NK-92 treated with Interleukin-12 subunit alpha and Interleukin-12 subunit beta, amount 100 ng/mL, for 24 hours (cell line): ENCODE measurements around the gene SLC10A7.
A peak's percentile ranks its signal among the peaks of the same experiment; 100 is the strongest.

ENCODE experiments used
- DNase-seq: peaks from one replicate; lab custom pipeline; 2025; lab: John Stamatoyannopoulos, UW

The SLC10A7 gene, protein sequence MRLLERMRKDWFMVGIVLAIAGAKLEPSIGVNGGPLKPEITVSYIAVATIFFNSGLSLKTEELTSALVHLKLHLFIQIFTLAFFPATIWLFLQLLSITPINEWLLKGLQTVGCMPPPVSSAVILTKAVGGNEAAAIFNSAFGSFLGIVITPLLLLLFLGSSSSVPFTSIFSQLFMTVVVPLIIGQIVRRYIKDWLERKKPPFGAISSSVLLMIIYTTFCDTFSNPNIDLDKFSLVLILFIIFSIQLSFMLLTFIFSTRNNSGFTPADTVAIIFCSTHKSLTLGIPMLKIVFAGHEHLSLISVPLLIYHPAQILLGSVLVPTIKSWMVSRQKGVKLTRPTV

GRCh38 chr4:146521541-146522097 lies at the start of gene SLC10A7:
TSS of gene SLC10A7 (minus strand) at chr4:146521940. CDS start at chr4:146521717, 223 bp downstream.
- peak; percentile 43 for DNase-seq

DNA sequence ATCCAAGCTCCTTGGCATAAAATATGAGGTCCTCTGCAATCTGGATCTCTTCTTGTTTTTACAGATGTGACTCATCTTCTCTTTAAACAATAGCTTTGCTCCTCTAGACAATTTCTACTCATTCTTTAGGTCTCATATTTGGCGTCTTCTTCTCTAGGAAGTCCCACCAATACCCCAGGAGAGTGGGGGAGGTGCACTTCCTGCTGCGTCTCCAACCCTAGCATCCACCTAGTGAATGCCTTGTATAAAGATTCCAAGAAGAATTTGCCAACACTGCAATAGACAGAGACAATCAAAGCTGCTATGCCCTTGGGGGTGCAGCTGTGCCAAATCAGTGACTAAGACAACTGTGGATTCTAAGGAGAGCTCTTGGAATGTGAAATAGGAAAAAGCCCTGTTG lies 45.7 kb upstream of the SLC10A7 start:
- no peak for DNase-seq

GRCh38 chr4:146564492-146564891 lies 42.8 kb upstream of the SLC10A7 start:
- no peak for DNase-seq

GRCh38 chr4:146550161-146550560 lies 28.4 kb upstream of the SLC10A7 start:
- no peak for DNase-seq

DNA sequence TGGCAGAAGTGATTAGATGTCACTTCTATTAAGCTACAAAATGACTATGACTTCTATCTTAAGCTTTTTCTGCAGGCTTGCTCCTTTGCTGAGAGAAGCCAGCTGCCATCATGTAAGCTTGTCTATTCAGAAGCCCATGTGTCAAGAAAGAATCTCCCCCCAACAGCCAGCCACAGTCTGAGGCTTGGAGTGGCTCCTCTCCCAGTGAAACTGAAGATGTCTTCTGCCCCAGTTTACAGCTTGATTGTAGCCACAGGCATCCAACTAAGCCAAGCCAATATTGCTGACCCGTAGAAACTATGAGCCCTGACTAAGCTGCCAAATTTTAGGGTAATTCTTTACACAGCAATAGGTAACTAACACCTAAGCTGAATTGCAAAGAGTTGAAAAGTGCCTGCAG lies 26.7 kb upstream of the SLC10A7 start:
- DNase-seq = no peak

GRCh38 chr4:146545102-146545501 lies 23.4 kb upstream of the SLC10A7 start:
- DNase-seq = no peak

- no peak for DNase-seq
Observed at GRCh38 chr4:146534178-146534577, 12.4 kb upstream of the SLC10A7 start.

DNA sequence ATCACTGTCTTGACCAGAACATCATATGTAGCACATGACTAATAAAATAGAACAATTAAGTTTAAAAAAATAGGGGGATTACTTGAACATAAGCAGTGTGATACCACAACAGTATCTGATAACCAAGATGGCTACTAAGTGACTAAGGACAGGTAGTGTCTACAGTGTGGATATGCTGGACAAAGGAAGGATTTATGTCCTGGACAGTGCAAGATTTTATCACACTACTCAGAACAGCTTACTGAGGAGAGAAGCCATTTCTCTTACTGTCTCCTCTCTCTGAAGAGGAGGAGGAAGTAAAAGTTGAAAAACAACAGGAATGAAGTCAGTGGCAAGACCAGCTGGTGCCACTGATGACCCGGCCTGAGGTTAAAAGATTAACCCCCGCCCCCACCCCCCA lies 4.0 kb upstream of the SLC10A7 start:
- no peak for DNase-seq

DNA sequence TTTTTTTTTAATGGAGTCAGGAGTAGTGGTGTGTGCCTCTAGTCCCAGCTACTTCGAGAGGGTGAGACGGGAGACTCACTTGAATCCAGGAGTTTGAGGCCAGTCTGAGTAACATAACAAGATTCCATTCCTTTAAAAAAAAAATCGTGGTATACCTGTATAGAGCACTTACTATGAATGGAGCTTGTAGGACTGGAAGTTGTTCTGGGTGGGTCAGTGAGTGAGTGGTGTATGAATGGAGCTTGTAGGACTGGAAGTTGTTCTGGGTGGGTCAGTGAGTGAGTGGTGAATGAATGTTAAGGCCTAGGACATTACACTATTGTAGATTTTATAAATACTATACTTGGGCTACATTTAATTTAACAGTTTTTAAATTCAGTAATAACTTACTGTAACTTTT lies 2.9 kb upstream of the SLC10A7 start:
- no peak for DNase-seq

- DNase-seq = no peak
Observed at GRCh38 chr4:146522869-146523205, 1.1 kb upstream of the SLC10A7 start.

- DNase-seq = peak; percentile 63
Observed at GRCh38 chr4:146522098-146522868, 543 bp upstream of the SLC10A7 start.

- DNase-seq = peak; percentile 3
Observed at GRCh38 chr4:146520896-146521540, 722 bp downstream of the SLC10A7 start.

GRCh38 chr4:146514651-146515357 lies 6.9 kb downstream of the SLC10A7 start:
- no peak for DNase-seq

- DNase-seq = no peak
Observed at GRCh38 chr4:146513548-146513947, 8.2 kb downstream of the SLC10A7 start.

DNA sequence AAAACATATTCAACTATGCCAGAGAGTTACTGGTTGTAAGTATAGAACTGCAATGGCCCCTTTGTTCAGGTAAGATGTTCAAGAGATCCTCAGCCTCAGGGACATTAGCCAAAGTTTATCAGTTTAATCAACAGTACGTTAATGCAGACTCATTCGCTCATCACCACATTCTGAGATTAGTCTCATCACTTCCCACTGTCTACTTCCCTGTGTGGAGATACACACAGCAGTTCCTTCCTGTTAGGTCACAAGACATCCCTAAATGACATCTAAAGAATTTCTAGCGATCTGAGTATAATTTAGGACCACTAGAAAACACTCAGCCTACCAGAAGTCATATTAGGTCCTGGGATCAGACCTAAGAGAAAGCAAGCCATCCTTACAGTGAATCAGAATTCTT lies 10.4 kb downstream of the SLC10A7 start:
- no peak for DNase-seq

GRCh38 chr4:146510942-146511341 lies 10.8 kb downstream of the SLC10A7 start:
- no peak for DNase-seq

GRCh38 chr4:146508229-146508939 lies 13.4 kb downstream of the SLC10A7 start:
- no peak for DNase-seq

GRCh38 chr4:146507632-146508031 lies 14.1 kb downstream of the SLC10A7 start:
- no peak for DNase-seq

GRCh38 chr4:146506272-146506671 lies 15.5 kb downstream of the SLC10A7 start:
- no peak for DNase-seq

- DNase-seq = no peak
Observed at GRCh38 chr4:146500216-146500615, 21.5 kb downstream of the SLC10A7 start.

DNA sequence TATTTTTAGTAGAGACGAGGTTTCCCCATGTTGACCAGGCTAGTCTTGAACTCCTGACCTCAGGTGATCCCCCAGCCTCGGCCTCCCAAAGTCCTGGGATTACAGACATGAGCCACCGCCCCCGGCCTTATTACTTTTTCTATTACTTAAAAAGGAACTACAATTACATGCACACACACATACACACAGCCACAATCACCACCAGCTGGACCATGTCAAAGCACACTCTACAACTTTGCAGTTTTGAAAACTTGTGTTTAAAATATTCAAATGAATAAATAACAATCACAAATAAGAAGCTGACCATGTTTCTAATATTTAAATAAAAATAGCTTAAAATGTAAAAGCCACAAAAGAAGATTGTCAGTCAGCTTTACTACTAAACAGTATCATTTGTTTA lies 23.4 kb downstream of the SLC10A7 start:
- DNase-seq = no peak
